SK-N-MC (cell line): ENCODE measurements around the gene KCNQ1OT1.

Experiments used
- EZH2 ChIP-seq: fragments of 200-600 bp; sonication (generic); IDR thresholded peaks from one replicate; pipeline ENCODE4 v1.6.1; 2017; ENCODE audit warnings: antibody characterized with exemption
- POLR2AphosphoS5 ChIP-seq: IDR thresholded peaks from 2 replicates; pipeline ENCODE4 v1.6.1; 2012; ENCODE audit warnings: mild to moderate bottlenecking, low read depth, low read length, borderline replicate concordance

DNA sequence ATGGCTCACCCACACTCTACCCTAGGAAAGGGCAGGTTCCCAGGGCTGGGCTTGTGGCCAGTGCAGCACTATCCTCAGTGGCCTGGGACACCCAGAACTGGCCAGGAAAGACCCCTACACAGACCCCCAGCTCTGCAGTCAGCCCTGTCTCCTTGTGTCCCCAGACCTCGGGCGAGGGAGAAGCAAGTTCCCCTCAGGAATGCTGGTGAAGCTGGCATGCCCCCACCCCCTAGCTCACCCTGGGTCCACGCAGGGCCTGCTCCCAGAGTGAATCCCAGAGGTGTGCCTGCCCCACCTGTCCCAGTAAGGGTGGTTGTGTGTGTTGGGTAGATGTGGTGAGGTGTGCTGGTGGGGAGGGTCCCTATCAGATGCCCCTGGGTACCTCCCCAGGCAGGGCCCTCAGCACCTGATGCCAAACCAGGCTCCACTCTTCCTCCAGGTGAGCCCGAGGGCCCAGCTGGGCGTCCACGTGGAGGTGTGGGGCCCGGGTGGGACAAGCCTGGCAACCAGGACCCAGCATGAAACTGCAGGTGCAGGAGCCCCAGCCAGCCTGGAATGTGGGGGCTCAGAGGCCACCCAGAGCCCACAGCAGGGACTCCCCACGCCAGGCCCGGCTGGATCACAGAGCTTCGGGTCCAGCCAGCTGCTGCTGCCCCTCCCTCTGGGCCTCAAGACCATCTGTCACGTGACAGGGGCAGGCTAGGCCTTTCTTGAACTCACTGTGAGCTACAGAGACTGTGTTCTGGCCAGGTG is 48.4 kb upstream of the KCNQ1OT1 start:
- TF ChIP-seq EZH2 (no peak), POLR2AphosphoS5 (no peak)
